H1 (cell line): ENCODE data around the gene ARRDC1. TPM values are rescaled to one million over a fixed set of nuclear protein-coding genes. Genes with fewer than 3 reads are reported as not detected.

Experiments
- ASH2L ChIP-seq: fragments of 200-600, 300-600 bp; sonication (generic); IDR thresholded peaks from one replicate; pipeline ENCODE4 v1.7.1; 2017; ENCODE audit warnings: low read length
- CEBPB ChIP-seq: IDR thresholded peaks from 2 replicates; pipeline ENCODE4 v1.6.1; 2012; ENCODE audit warnings: low read depth, low read length
- CHD2 ChIP-seq: IDR thresholded peaks from 2 replicates; pipeline ENCODE4 v1.6.1; 2012; ENCODE audit warnings: low read length, improper control_type of control experiment
- CTCF ChIP-seq, 3 experiments: IDR thresholded peaks; 1 replicate in 2 of 3; 2 replicates in 1 of 3; pipeline versions ENCODE4 v1.5.1 to v1.6.1; 2011; ENCODE audit warnings: low read length in 3 of 3, mild to moderate bottlenecking in 3 of 3, inconsistent platforms in 2 of 3, low read depth in 1 of 3, moderate library complexity in 1 of 3; ENCODE audit not compliant: insufficient read depth in 1 of 3; ENCODE audit errors: control extremely low read depth in 1 of 3
- GABPA ChIP-seq: IDR thresholded peaks from 2 replicates; pipeline ENCODE4 v1.6.1; 2011; ENCODE audit warnings: mild to moderate bottlenecking, low read length, moderate library complexity, borderline replicate concordance; ENCODE audit not compliant: insufficient read depth
- HDAC6 ChIP-seq: IDR thresholded peaks from one replicate; pipeline ENCODE4 v1.7.1; 2012; ENCODE audit warnings: low read depth, mild to moderate bottlenecking, inconsistent platforms, low read length, moderate library complexity
- JUN ChIP-seq: IDR thresholded peaks from 2 replicates; pipeline ENCODE4 v1.6.1; 2011; ENCODE audit warnings: low read depth, mild to moderate bottlenecking, improper control_type of control experiment, low read length
- KDM5A ChIP-seq: fragments of 200-600 bp; IDR thresholded peaks from 2 replicates; pipeline ENCODE4 v1.7.1; 2012; ENCODE audit warnings: mild to moderate bottlenecking, low read length, inconsistent platforms, mixed read lengths
- PHF8 ChIP-seq: fragments of 200-600 bp; sonication (generic); conservative IDR thresholded peaks from 2 replicates; pipeline ENCODE4 v1.7.1; 2012; ENCODE audit warnings: low read depth, mild to moderate bottlenecking, inconsistent platforms, low read length, moderate library complexity
- TAF1 ChIP-seq: IDR thresholded peaks from 2 replicates; pipeline ENCODE4 v1.6.1; 2011; ENCODE audit warnings: mild to moderate bottlenecking, low read depth, low read length
- TAF7 ChIP-seq: optimal IDR thresholded peaks from 2 replicates; pipeline ENCODE3; 2011; ENCODE audit warnings: low read depth, mild to moderate bottlenecking, inconsistent platforms, low read length, moderate library complexity, borderline replicate concordance
- polyA plus RNA-seq, 7 experiments: library from polyadenylated mRNA; depleted of rRNA in 3 of 7; stranded (reverse) in 5 of 7; unstranded in 2 of 7; fragments of >200 nt in 5 of 7; fragments of 200-250 nt in 2 of 7; gene quantifications; 1 replicate in 5 of 7; 2 replicates in 1 of 7; 4 replicates in 1 of 7; pipeline versions ENCODE4 v1.2.1 to v1.2.3, GENCODE V29; 2011 to 2013; ENCODE audit warnings: missing spikeins in 2 of 7, mixed read lengths in 2 of 7
- total RNA-seq: library from RNA; stranded (reverse); fragmentation: NEBNext Ultra II Directional; extraction: Animal tissue kit (Norgen Biotek cat#: 25700); gene quantifications from 2 replicates; pipeline ENCODE4 v1.2.1, GENCODE V29; 2021
- TF ChIP-seq, protein P1 (sequence below): IDR thresholded peaks from 2 replicates; pipeline ENCODE4 v1.6.1; 2011; ENCODE audit warnings: low read depth, mild to moderate bottlenecking, low read length; ENCODE audit not compliant: insufficient read depth

ARRDC1 gene
- total and polyA plus RNA-seq, 2 of the 8 experiments (the other 6 are each of a cell fraction or from before 2014, with no cell fraction given): 22.0 to 58.4 TPM

- TF ChIP-seq CTCF (IDR thresholded peaks at IDR 0.05; ENCODE audit: control extremely low read depth in 1 of 3, insufficient read depth in 1 of 3, low read depth in 1 of 3, low read length in 3 of 3): no peak
- TF ChIP-seq JUN: no peak
- TF ChIP-seq TAF7: no peak
- TF ChIP-seq KDM5A: no peak
- no peak for TF ChIP-seq CHD2
- TF ChIP-seq GABPA: no peak
- TF ChIP-seq HDAC6: no peak
- TF ChIP-seq PHF8: no peak
- TF ChIP-seq, protein P1, sequence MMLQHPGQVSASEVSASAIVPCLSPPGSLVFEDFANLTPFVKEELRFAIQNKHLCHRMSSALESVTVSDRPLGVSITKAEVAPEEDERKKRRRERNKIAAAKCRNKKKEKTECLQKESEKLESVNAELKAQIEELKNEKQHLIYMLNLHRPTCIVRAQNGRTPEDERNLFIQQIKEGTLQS: no peak
- no peak for TF ChIP-seq CEBPB
- no peak for TF ChIP-seq ASH2L
- TF ChIP-seq TAF1: no peak
- TF ChIP-seq, all 59 proteins: peak for 0
Observed at GRCh38 chr9:137583957-137584356, 21.5 kb upstream of the ARRDC1 start (continued).
